ENCODE data around the gene L3MBTL2.

The L3MBTL2 gene

GRCh38 chr22:41274856-41275255 lies 69.7 kb downstream of the L3MBTL2 start:
- DNase-seq (ENCODE audit: low spot score), result peak; percentile 80

- DNase-seq (ENCODE audit: low spot score), result no peak
These were observed 75.0 kb downstream of the L3MBTL2 start for GRCh38 chr22:41280065-41280464.

GRCh38 chr22:41280854-41281253 lies 75.7 kb downstream of the L3MBTL2 start:
- no peak for DNase-seq (ENCODE audit: low spot score)

All from putamen (tissue), 1 donor.